H1 (cell line): ENCODE measurements around the gene ZNF516.

ENCODE experiments used
- ATF3 ChIP-seq: IDR thresholded peaks from 2 replicates; pipeline ENCODE4 v1.6.1; 2011; ENCODE audit warnings: low read depth, mild to moderate bottlenecking, low read length; ENCODE audit not compliant: insufficient read depth
- EZH2 ChIP-seq: fragments of 200-600 bp; sonication (generic); IDR thresholded peaks from 2 replicates; pipeline ENCODE4 v1.7.1; 2012; ENCODE audit warnings: low read depth, mild to moderate bottlenecking, moderate library complexity, low read length, inconsistent platforms; ENCODE audit not compliant: severe bottlenecking
- NRF1 ChIP-seq: IDR thresholded peaks from 2 replicates; pipeline ENCODE4 v1.6.1; 2011; ENCODE audit warnings: mild to moderate bottlenecking, low read depth, low read length, improper control_type of control experiment
- POLR2A ChIP-seq, 2 experiments: IDR thresholded peaks; 1 replicate in 1 of 2; 2 replicates in 1 of 2; pipeline ENCODE4 v1.6.1; 2011; ENCODE audit warnings: low read depth in 2 of 2, low read length in 2 of 2, mild to moderate bottlenecking in 2 of 2; ENCODE audit errors: control extremely low read depth in 1 of 2
- TAF1 ChIP-seq: IDR thresholded peaks from 2 replicates; pipeline ENCODE4 v1.6.1; 2011; ENCODE audit warnings: mild to moderate bottlenecking, low read depth, low read length
- USF2 ChIP-seq: IDR thresholded peaks from 2 replicates; pipeline ENCODE4 v1.6.1; 2011; ENCODE audit warnings: low read length, improper control_type of control experiment
- YY1 ChIP-seq: IDR thresholded peaks from 2 replicates; pipeline ENCODE4 v1.6.1; 2011; ENCODE audit warnings: low read depth, mild to moderate bottlenecking, low read length
- TF ChIP-seq, protein P1 (sequence below), 3 experiments: IDR thresholded peaks; 1 replicate in 2 of 3; 2 replicates in 1 of 3; pipeline versions ENCODE4 v1.5.1 to v1.6.1; 2011; ENCODE audit warnings: low read length in 3 of 3, mild to moderate bottlenecking in 3 of 3, inconsistent platforms in 2 of 3, low read depth in 1 of 3, moderate library complexity in 1 of 3; ENCODE audit not compliant: insufficient read depth in 1 of 3; ENCODE audit errors: control extremely low read depth in 1 of 3

DNA sequence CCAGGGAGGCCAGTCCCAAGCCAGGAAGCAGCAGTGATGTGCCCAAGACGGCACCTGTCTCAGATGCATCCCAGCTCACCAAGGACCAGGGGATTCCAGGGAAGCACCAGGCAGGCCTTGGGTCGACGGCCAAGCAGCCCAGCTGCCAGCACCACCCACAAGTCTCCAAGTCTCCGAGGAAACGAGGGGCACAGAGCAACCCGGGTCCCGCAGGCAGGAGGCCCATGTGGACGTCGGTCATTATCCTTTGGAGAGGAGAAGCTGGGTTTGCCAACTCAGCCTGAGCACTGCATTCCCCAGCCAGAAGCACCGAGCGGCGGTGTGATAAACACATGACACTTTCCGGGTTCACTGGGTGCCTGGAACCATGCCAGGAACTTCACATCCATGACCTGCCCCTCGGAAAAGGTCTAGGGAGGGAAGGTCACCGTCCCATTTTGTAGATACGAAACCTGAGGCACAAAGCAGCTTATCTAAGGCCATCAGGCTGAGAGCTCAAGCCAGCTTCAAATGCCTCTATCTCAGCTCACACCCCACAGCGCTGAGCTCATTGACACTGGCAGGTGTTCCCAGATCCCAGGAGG, 104.5 kb downstream of the ZNF516 start:
- TF ChIP-seq, protein P1, sequence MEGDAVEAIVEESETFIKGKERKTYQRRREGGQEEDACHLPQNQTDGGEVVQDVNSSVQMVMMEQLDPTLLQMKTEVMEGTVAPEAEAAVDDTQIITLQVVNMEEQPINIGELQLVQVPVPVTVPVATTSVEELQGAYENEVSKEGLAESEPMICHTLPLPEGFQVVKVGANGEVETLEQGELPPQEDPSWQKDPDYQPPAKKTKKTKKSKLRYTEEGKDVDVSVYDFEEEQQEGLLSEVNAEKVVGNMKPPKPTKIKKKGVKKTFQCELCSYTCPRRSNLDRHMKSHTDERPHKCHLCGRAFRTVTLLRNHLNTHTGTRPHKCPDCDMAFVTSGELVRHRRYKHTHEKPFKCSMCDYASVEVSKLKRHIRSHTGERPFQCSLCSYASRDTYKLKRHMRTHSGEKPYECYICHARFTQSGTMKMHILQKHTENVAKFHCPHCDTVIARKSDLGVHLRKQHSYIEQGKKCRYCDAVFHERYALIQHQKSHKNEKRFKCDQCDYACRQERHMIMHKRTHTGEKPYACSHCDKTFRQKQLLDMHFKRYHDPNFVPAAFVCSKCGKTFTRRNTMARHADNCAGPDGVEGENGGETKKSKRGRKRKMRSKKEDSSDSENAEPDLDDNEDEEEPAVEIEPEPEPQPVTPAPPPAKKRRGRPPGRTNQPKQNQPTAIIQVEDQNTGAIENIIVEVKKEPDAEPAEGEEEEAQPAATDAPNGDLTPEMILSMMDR (IDR thresholded peaks at IDR 0.05; ENCODE audit: control extremely low read depth in 1 of 3, insufficient read depth in 1 of 3, low read depth in 1 of 3, low read length in 3 of 3): no peak
- TF ChIP-seq NRF1 (no peak), TAF1 (no peak), EZH2 (no peak), YY1 (no peak), POLR2A (IDR thresholded peaks at IDR 0.05; ENCODE audit: control extremely low read depth in 1 of 2, low read depth in 2 of 2, low read length in 2 of 2) (no peak), USF2 (no peak), ATF3 (no peak)
